Loucy (cell line): ENCODE data around the gene NECTIN1.

ENCODE experiments used
- H2AFZ ChIP-seq: fragments of 200-600 bp; sonication (generic); 2 replicates; pipeline ENCODE4 v1.6.0; 2016; ENCODE audit warnings: antibody characterized with exemption, mild to moderate bottlenecking, low read length, moderate library complexity
- H3F3A ChIP-seq: fragments of 200-600 bp; 2 replicates; pipeline ENCODE4 v1.6.0; 2016; ENCODE audit warnings: antibody characterized with exemption, low read depth, mild to moderate bottlenecking
- H3K27me3 ChIP-seq: fragments of 200-600 bp; sonication (generic); 2 replicates; pipeline ENCODE4 v1.6.1; 2014; ENCODE audit warnings: low read length, mild to moderate bottlenecking; ENCODE audit not compliant: insufficient read depth, poor library complexity, severe bottlenecking
- H3K36me3 ChIP-seq: fragments of 200-600 bp; sonication (generic); 2 replicates; pipeline ENCODE4 v1.6.1; 2016; ENCODE audit warnings: low read length; ENCODE audit not compliant: insufficient read depth
- H3K4me1 ChIP-seq: fragments of 200-600 bp; sonication (generic); 2 replicates; pipeline ENCODE4 v1.5.1; 2014; ENCODE audit warnings: low read length, mild to moderate bottlenecking; ENCODE audit not compliant: insufficient read depth, poor library complexity, severe bottlenecking
- H3K4me2 ChIP-seq: fragments of 200-600 bp; sonication (generic); 2 replicates; pipeline ENCODE4 v1.6.0; 2014; ENCODE audit warnings: antibody characterized with exemption, low read length, low read depth, mild to moderate bottlenecking; ENCODE audit not compliant: poor library complexity, severe bottlenecking
- H3K4me3 ChIP-seq: fragments of 200-600 bp; sonication (generic); 2 replicates; pipeline ENCODE4 v1.5.1; 2014; ENCODE audit warnings: low read length, mild to moderate bottlenecking, mixed read lengths; ENCODE audit not compliant: poor library complexity, severe bottlenecking
- H3K79me2 ChIP-seq: fragments of 200-600 bp; sonication (generic); 2 replicates; pipeline ENCODE4 v1.6.1; 2014; ENCODE audit warnings: low read length; ENCODE audit not compliant: insufficient read depth
- H3K9ac ChIP-seq: fragments of 200-600 bp; sonication (generic); 2 replicates; pipeline ENCODE4 v1.6.0; 2014; ENCODE audit warnings: mild to moderate bottlenecking, low read depth, low read length, moderate library complexity; ENCODE audit not compliant: poor library complexity, severe bottlenecking
- H3K9me2 ChIP-seq: fragments of 200-600 bp; sonication (generic); replicated peaks from 2 replicates; pipeline ENCODE4 v1.6.1; 2016; ENCODE audit warnings: low read depth, low read length, mixed read lengths
- H3K9me3 ChIP-seq: fragments of 200-600 bp; sonication (generic); 2 replicates; pipeline ENCODE4 v1.6.1; 2014; ENCODE audit warnings: mild to moderate bottlenecking, antibody characterized with exemption, low read length, low read depth; ENCODE audit not compliant: insufficient read depth
- H4K20me1 ChIP-seq: fragments of 200-600 bp; sonication (generic); 2 replicates; pipeline ENCODE4 v1.6.0; 2014; ENCODE audit warnings: antibody characterized with exemption, low read length, mild to moderate bottlenecking; ENCODE audit not compliant: insufficient read depth, poor library complexity, severe bottlenecking
- CTCF ChIP-seq: fragments of 200-600 bp; sonication (generic); conservative IDR thresholded peaks from 2 replicates; pipeline ENCODE4 v1.5.1; 2014; ENCODE audit warnings: mild to moderate bottlenecking, antibody characterized with exemption, low read length
- EZH2phosphoT487 ChIP-seq: fragments of 200-600 bp; IDR thresholded peaks from 2 replicates; pipeline ENCODE4 v1.6.1; 2018; ENCODE audit warnings: antibody characterized with exemption, mild to moderate bottlenecking, moderate library complexity, borderline replicate concordance

The NECTIN1 gene

GRCh38 chr11:119608781-119609180 lies 120.2 kb downstream of the NECTIN1 start:
- no peak overlapping the region for H3K9ac ChIP-seq
- no peak overlapping the region for H3K4me3 ChIP-seq
- H3K4me1 ChIP-seq: no peaks in the 10 kb centered on the region
- H3F3A ChIP-seq: no peaks in the 10 kb centered on the region
- H3K4me2 ChIP-seq: no peak overlapping the region
- no peaks in the 10 kb centered on the region for H3K36me3 ChIP-seq
- no peaks in the 10 kb centered on the region for H3K9me3 ChIP-seq
- H3K79me2 ChIP-seq: no peaks in the 10 kb centered on the region
- peak; percentile 26 for TF ChIP-seq CTCF
- TF ChIP-seq EZH2phosphoT487: no peak
- no peaks in the 10 kb centered on the region for H3K27me3 ChIP-seq
- no peak overlapping the region for H2AFZ ChIP-seq
- no peaks in the 10 kb centered on the region for H4K20me1 ChIP-seq
- H3K9me2 ChIP-seq: no peaks in the 10 kb centered on the region

GRCh38 chr11:119608201-119608600 lies 120.8 kb downstream of the NECTIN1 start:
- no peaks in the 10 kb centered on the region for H3K4me1 ChIP-seq
- no peak overlapping the region for H3K9ac ChIP-seq
- H3K9me3 ChIP-seq: no peaks in the 10 kb centered on the region
- H3K36me3 ChIP-seq: no peaks in the 10 kb centered on the region
- no peak overlapping the region for H2AFZ ChIP-seq
- H3K4me3 ChIP-seq: no peak overlapping the region
- no peaks in the 10 kb centered on the region for H3K27me3 ChIP-seq
- no peaks in the 10 kb centered on the region for H4K20me1 ChIP-seq
- no peak for TF ChIP-seq EZH2phosphoT487
- no peak for TF ChIP-seq CTCF
- H3F3A ChIP-seq: no peaks in the 10 kb centered on the region
- no peak overlapping the region for H3K4me2 ChIP-seq
- H3K9me2 ChIP-seq: no peaks in the 10 kb centered on the region
- H3K79me2 ChIP-seq: no peaks in the 10 kb centered on the region

- Histone ChIP-seq H3K9ac (no peak overlapping the region), H3F3A (no peaks in the 10 kb centered on the region), H3K9me2 (no peaks in the 10 kb centered on the region), H2AFZ (no peak overlapping the region), H3K27me3 (no peaks in the 10 kb centered on the region), H3K4me1 (no peaks in the 10 kb centered on the region), H3K79me2 (no peaks in the 10 kb centered on the region), H3K36me3 (no peaks in the 10 kb centered on the region), H4K20me1 (no peaks in the 10 kb centered on the region), H3K4me3 (no peak overlapping the region), H3K4me2 (no peak overlapping the region), H3K9me3 (no peaks in the 10 kb centered on the region)
- TF ChIP-seq CTCF (no peak), EZH2phosphoT487 (no peak)
These were observed 121.3 kb downstream of the NECTIN1 start for GRCh38 chr11:119607726-119608125.
